ENCODE measurements around the gene TTC7B.

DNA sequence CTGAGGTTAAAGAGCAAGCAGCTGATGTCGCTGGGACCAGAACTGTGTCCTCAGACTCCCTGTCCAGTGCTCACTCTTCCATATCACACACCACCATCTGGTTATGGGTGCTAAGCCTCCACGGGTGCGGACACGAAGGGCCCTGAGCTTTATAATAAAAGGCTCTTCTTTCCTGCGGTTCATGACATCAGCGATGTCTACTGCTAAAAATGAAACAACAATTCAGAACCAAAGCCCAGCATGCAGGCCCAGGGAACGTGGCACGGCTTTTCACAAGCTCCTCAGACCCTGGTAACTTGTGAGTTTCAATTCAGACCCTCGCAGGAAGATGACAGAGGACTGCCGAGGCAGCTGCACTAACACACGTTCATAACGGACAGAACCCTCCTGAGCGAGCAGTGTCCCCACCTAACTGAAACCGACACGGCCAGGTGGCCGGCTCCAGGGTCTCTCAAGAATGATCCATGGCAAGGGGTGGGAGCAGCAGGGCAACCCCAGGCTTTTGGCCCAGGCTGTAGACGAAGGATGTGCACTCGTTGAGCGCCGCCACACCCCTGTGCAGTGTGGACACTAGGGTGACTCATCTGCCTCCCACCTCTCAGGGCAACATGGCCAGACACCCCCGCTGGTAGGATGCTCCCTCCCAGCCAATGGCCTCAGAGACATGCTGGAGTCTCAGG, 239.1 kb downstream of the TTC7B start:
- TF ChIP-seq CTCF (IDR thresholded peaks at IDR 0.05 in 4 of 5, conservative IDR thresholded peaks at IDR 0.05 in 1 of 5) (no peak), POLR2A (IDR thresholded peaks at IDR 0.05) (no peak)

Data from gastrocnemius medialis (tissue), 4 donors.